Dedifferentiated amniotic fluid mesenchymal stem cell (primary cell): Measurements from ENCODE around the gene RANBP3L.
"Not testable (repeated sequence)": the region's sequence is repeated elsewhere in the genome, so short reads cannot be mapped to it uniquely, and the experiment has no call there.

Experiments used
- DNase-seq: peaks from one replicate; pipeline ENCODE4 v3.0.0-alpha.2; 2016; ENCODE audit errors: extremely low spot score

The RANBP3L gene

GRCh38 chr5:36285837-36286615 is 15.7 kb downstream of the RANBP3L start:
- DNase-seq: no peak

- not testable (repeated sequence) for DNase-seq
These were observed 17.9 kb downstream of the RANBP3L start for GRCh38 chr5:36283775-36284174.

GRCh38 chr5:36281626-36282025 is 20.1 kb downstream of the RANBP3L start:
- DNase-seq: no peak

- DNase-seq: no peak
These were observed 22.5 kb downstream of the RANBP3L start for GRCh38 chr5:36279054-36279698.

- no peak for DNase-seq
These were observed 24.1 kb downstream of the RANBP3L start for GRCh38 chr5:36277521-36278176.

GRCh38 chr5:36276864-36277263 is 24.8 kb downstream of the RANBP3L start:
- no peak for DNase-seq

GRCh38 chr5:36273809-36274526 is 27.7 kb downstream of the RANBP3L start:
- no peak for DNase-seq

GRCh38 chr5:36272136-36272690 is 29.5 kb downstream of the RANBP3L start:
- no peak for DNase-seq

- DNase-seq: no peak
These were observed 30.7 kb downstream of the RANBP3L start for GRCh38 chr5:36270876-36271575.

GRCh38 chr5:36270175-36270574 is 31.5 kb downstream of the RANBP3L start:
- no peak for DNase-seq

GRCh38 chr5:36269478-36269877 is 32.2 kb downstream of the RANBP3L start:
- no peak for DNase-seq

GRCh38 chr5:36267905-36268304 is 33.8 kb downstream of the RANBP3L start:
- DNase-seq: no peak

GRCh38 chr5:36264202-36264760 is 37.4 kb downstream of the RANBP3L start:
- no peak for DNase-seq

GRCh38 chr5:36261186-36261585 is 40.5 kb downstream of the RANBP3L start:
- no peak for DNase-seq

GRCh38 chr5:36253575-36253974 is 48.1 kb downstream of the RANBP3L start:
- DNase-seq: no peak

- DNase-seq: no peak
These were observed 48.9 kb downstream of the RANBP3L start for GRCh38 chr5:36252722-36253365.

GRCh38 chr5:36251218-36251617 is 50.5 kb downstream of the RANBP3L start:
- no peak for DNase-seq

- no peak for DNase-seq
These were observed 51.3 kb downstream of the RANBP3L start for GRCh38 chr5:36250427-36250826.

GRCh38 chr5:36246036-36246800 is 55.5 kb downstream of the RANBP3L start:
- no peak for DNase-seq

- DNase-seq: no peak
These were observed 57.6 kb downstream of the RANBP3L start for GRCh38 chr5:36244076-36244475.
